ENCODE data around the gene LCK. TPM values are rescaled to one million over a fixed set of nuclear protein-coding genes. Genes with fewer than 3 reads are reported as not detected.

The LCK gene
- total and polyA plus RNA-seq, 2 of the 8 experiments (the other 6 are each of a cell fraction or from before 2014, with no cell fraction given): 75.3 to 122 TPM

DNA sequence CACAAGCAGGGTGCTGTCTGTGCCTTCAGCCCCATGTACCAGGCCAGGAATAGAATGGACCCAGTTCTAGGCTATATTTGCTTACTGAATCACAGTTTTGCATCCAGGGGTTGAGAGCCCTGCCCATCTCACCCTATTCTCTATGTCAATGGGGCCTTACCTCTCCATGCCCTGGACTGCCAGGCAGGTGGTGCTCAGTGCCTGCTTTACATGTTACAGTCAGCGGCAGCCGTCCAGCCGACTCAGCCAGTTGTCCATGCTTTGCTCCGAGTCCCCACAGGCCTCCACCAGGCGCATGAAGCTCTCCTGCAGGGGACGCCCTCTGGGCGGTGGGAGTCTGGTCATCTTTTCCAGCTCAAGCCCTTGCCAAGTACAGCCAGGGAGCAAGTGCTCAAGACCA lies 16.3 kb upstream of the LCK start:
- Histone ChIP-seq H4K91ac (replicated peaks; ENCODE audit: insufficient read length, low read length) (no peak overlapping the region), H3K27ac (ENCODE audit: low read depth, low read length) (no peak overlapping the region)
- CTCF ChIA-PET (ENCODE audit: partially characterized antibody): interaction anchor here (0.6 to 6.8 kb wide), 6 partner anchors 12 to 546 kb away, joined by 3 to 38 read pairs (median 4); partner anchors contain the start of gene FAM167B

More for the DNA sequence above, 16.3 kb upstream of the LCK start:
- Histone ChIP-seq H3K79me1 (ENCODE audit: low read depth, low read length) (peaks cover 2% of the 10 kb centered on the region; the same call in 1 of the 2 replicates), H3K56ac (replicated peaks; ENCODE audit: insufficient read length, low read depth, low read length) (no peak overlapping the region), H2BK12ac (ENCODE audit: low read depth, low read length) (no peak overlapping the region), H3K23me2 (ENCODE audit: low read depth, low read length) (peaks cover 6% of the 10 kb centered on the region), H3K9me3 (ENCODE audit: insufficient read depth in 2 of 2, low read depth in 1 of 2, low read length in 1 of 2) (no peaks in the 10 kb centered on the region), H3K14ac (ENCODE audit: insufficient read length) (no peak overlapping the region), H3K4me2 (ENCODE audit: insufficient read depth in 1 of 2, low read depth in 2 of 2, low read length in 2 of 2) (no peak overlapping the region), H2BK20ac (ENCODE audit: low read length) (no peak overlapping the region), H3K27me3 (replicated peaks in 1 of 4; ENCODE audit: control insufficient read depth in 3 of 4, extremely low read depth in 1 of 4, insufficient read depth in 3 of 4, low read length in 3 of 4) (no peaks in the 10 kb centered on the region), H2BK120ac (replicated peaks; ENCODE audit: low read depth, low read length) (no peak overlapping the region), H3K4me1 (replicated peaks in 1 of 4; ENCODE audit: control insufficient read depth in 3 of 4, insufficient read depth in 4 of 4, low read length in 3 of 4) (peaks cover 0 to 2% (median 0%) of the 10 kb centered on the region in 4 experiments; a peak in 1 of 7 replicates), H3K18ac (ENCODE audit: extremely low read depth, low read length) (no peak overlapping the region), H3K9ac (replicated peaks in 1 of 4; ENCODE audit: extremely low read depth in 1 of 4, low read depth in 3 of 4, low read length in 3 of 4) (no peak overlapping the region), H4K8ac (ENCODE audit: extremely low read depth, insufficient read depth, low read length) (no peak overlapping the region), H2AK5ac (ENCODE audit: low read depth, low read length) (no peak overlapping the region), H2AFZ (ENCODE audit: low read length) (no peak overlapping the region), H3K36me3 (ENCODE audit: control insufficient read depth in 2 of 4, insufficient read depth in 4 of 4, low read length in 3 of 4) (peaks cover 8 to 34% (median 24%) of the 10 kb centered on the region in 4 experiments; a peak in 7 of 8 replicates), H4K20me1 (replicated peaks in 1 of 2; ENCODE audit: control insufficient read depth in 1 of 2, insufficient read depth in 2 of 2, low read length in 2 of 2) (peaks cover 0 to 8% of the 10 kb centered on the region in 2 experiments), H3K23ac (ENCODE audit: insufficient read length) (no peak overlapping the region), H3K79me2 (ENCODE audit: control insufficient read depth in 1 of 2, insufficient read depth in 2 of 2, low read length in 2 of 2) (no peaks in the 10 kb centered on the region), H2BK5ac (ENCODE audit: low read depth, low read length) (no peak overlapping the region), H2BK15ac (ENCODE audit: low read length) (no peak overlapping the region), H3K4me3 (ENCODE audit: extremely low read depth in 1 of 4, insufficient read depth in 2 of 4, low read depth in 3 of 4, low read length in 4 of 4) (no peak overlapping the region), H3K4ac (replicated peaks; ENCODE audit: insufficient read length, low read depth, low read length) (no peak overlapping the region), H4K5ac (ENCODE audit: insufficient read length, low read depth, low read length) (no peak overlapping the region)
- no peak for DNase-seq (ENCODE audit: low read depth in 1 of 2, low spot score in 2 of 2)
- WGBS, 2 experiments (ENCODE audit: extremely low coverage in 1 of 2, insufficient coverage in 1 of 2, insufficient read length in 1 of 2, insufficient replicate concordance in 2 of 2, low coverage in 1 of 2, low lambda C conversion rate in 2 of 2, missing lambda C conversion rate in 1 of 2): 94% methylated on average over 7 of the region's 7 CpGs; no CpG with 5 or more reads in 1 of the 2 experiments
- no peak for FAIRE-seq
- POLR2A ChIA-PET (ENCODE audit: partially characterized antibody): interaction anchor here (1.1 to 9.1 kb wide), 8 partner anchors 9 to 102 kb away, joined by 5 to 73 read pairs (median 12); partner anchors contain the start of gene MARCKSL1
- TF ChIP-seq RAD21 (IDR thresholded peaks at IDR 0.05 in 1 of 2, conservative IDR thresholded peaks at IDR 0.05 in 1 of 2; ENCODE audit: low read depth in 2 of 2, low read length in 2 of 2) (peak in 1 of 2 experiments; percentile 23; a peak in 1 of 4 replicates), RBBP5 (IDR thresholded peaks at IDR 0.05; ENCODE audit: borderline replicate concordance, low read depth, low read length) (no peak)
